Measurements from ENCODE around the gene SYT12.

GRCh38 chr11:67090717-67091116 lies 67.8 kb downstream of the SYT12 start:
- no peak for TF ChIP-seq CTCF (IDR thresholded peaks at IDR 0.05)
- no peak for TF ChIP-seq EZH2phosphoT487 (IDR thresholded peaks at IDR 0.05)

Measured in neural progenitor cell (in vitro differentiated cells).